Suprapubic skin (tissue), 4 donors: ENCODE results near the gene ICE1.

Experiments used
- CTCF ChIP-seq, 2 donors: fragments of 200-600 bp in 1 of 2; fragments of 450-650 bp in 1 of 2; sonication (generic) in 1 of 2; IDR thresholded peaks; one replicate each; pipeline ENCODE4 v1.5.1; 2016 to 2019; ENCODE audit warnings: antibody characterized with exemption in 2 of 2, mild to moderate bottlenecking in 1 of 2, moderate library complexity in 1 of 2
- EP300 ChIP-seq: sonication (generic); formaldehyde crosslinking; IDR thresholded peaks from one replicate; pipeline ENCODE4 v1.6.1; 2017; ENCODE audit warnings: antibody characterized with exemption
- POLR2A ChIP-seq, 2 donors: fragments of 450-650 bp; IDR thresholded peaks; one replicate each; pipeline ENCODE4 v1.6.1; 2017; ENCODE audit warnings: antibody characterized with exemption in 2 of 2, mild to moderate bottlenecking in 2 of 2, moderate library complexity in 2 of 2
- POLR2AphosphoS5 ChIP-seq, 3 donors: sonication (generic); formaldehyde crosslinking; IDR thresholded peaks; one replicate each; pipeline ENCODE4 v1.6.1; 2017; ENCODE audit warnings: antibody characterized with exemption in 3 of 3

GRCh38 chr5:5404381-5404780 lies 18.1 kb upstream of the ICE1 start:
- no peak for TF ChIP-seq POLR2A (IDR thresholded peaks at IDR 0.05)
- TF ChIP-seq CTCF (IDR thresholded peaks at IDR 0.05) = no peak
- TF ChIP-seq EP300 = no peak
- no peak for TF ChIP-seq POLR2AphosphoS5 (IDR thresholded peaks at IDR 0.05)
